ENCODE results near the gene PATJ. TPM values are rescaled to one million over a fixed set of nuclear protein-coding genes. Genes with fewer than 3 reads are reported as not detected.

PATJ gene
- total and polyA plus RNA-seq, 2 donors (not counting 3 experiments of a cell fraction or from before 2014, with no cell fraction given) = 1.1 to 3.0 TPM

GRCh38 chr1:62012836-62013235, 270.6 kb downstream of the PATJ start:
- Histone ChIP-seq H3K9ac (replicated peaks; ENCODE audit: extremely low read depth, insufficient read depth, low read length) (no peak overlapping the region), H3K4me3 (replicated peaks in 1 of 3; ENCODE audit: insufficient read depth in 1 of 3, low read depth in 1 of 3, low read length in 3 of 3) (no peak overlapping the region), H4K20me1 (replicated peaks; ENCODE audit: control insufficient read depth, extremely low read depth, insufficient read depth, low read length) (no peaks in the 10 kb centered on the region), H3K27ac (ENCODE audit: insufficient read depth, low read depth, low read length) (no peak overlapping the region), H3K27me3 (ENCODE audit: control insufficient read depth in 2 of 2, insufficient read depth in 2 of 2, low read length in 2 of 2) (no peaks in the 10 kb centered on the region), H3K4me2 (ENCODE audit: insufficient read depth, low read length) (no peak overlapping the region), H3K4me1 (ENCODE audit: control insufficient read depth, extremely low read depth, insufficient read depth, low read length) (no peaks in the 10 kb centered on the region), H3K36me3 (ENCODE audit: control insufficient read depth in 2 of 2, extremely low read depth in 1 of 2, insufficient read depth in 2 of 2, low read length in 2 of 2) (no peaks in the 10 kb centered on the region), H3K79me2 (ENCODE audit: control insufficient read depth, insufficient read depth, low read length) (no peaks in the 10 kb centered on the region), H3K9me1 (replicated peaks; ENCODE audit: control insufficient read depth, extremely low read depth, insufficient read depth, low read length) (no peaks in the 10 kb centered on the region), H3K9me3 (replicated peaks; ENCODE audit: control insufficient read depth, insufficient read depth, low read length) (no peaks in the 10 kb centered on the region), H2AFZ (ENCODE audit: low read depth, low read length) (no peak overlapping the region)
- ChIA-PET POLR2A (no interaction called here), CTCF (no interaction called here)
- BruUV-seq (replicated peaks) = no TSS peak
- intact Hi-C loops (cut with micrococcal nuclease) = no loop called here
- dilution Hi-C loops (cut with MboI; ENCODE audit: extremely low pct_ligation_motif_present, low sequenced_read_pairs) = no loop called here
- FAIRE-seq = no peak
- no peak for TF ChIP-seq POLR2A (IDR thresholded peaks at IDR 0.05; ENCODE audit: low read depth, low read length)
- TF ChIP-seq POLR2AphosphoS5 (IDR thresholded peaks at IDR 0.05; ENCODE audit: insufficient read depth, low read depth, low read length) = no peak
- DNase-seq (ENCODE audit: low read depth, low spot score) = no peak

- Histone ChIP-seq H3K9me3 (replicated peaks; ENCODE audit: control insufficient read depth, insufficient read depth, low read length) (no peaks in the 10 kb centered on the region), H3K36me3 (ENCODE audit: control insufficient read depth in 2 of 2, extremely low read depth in 1 of 2, insufficient read depth in 2 of 2, low read length in 2 of 2) (no peaks in the 10 kb centered on the region), H3K4me3 (replicated peaks in 1 of 3; ENCODE audit: insufficient read depth in 1 of 3, low read depth in 1 of 3, low read length in 3 of 3) (no peak overlapping the region), H3K4me2 (ENCODE audit: insufficient read depth, low read length) (no peak overlapping the region), H3K4me1 (ENCODE audit: control insufficient read depth, extremely low read depth, insufficient read depth, low read length) (no peaks in the 10 kb centered on the region), H3K27me3 (ENCODE audit: control insufficient read depth in 2 of 2, insufficient read depth in 2 of 2, low read length in 2 of 2) (no peaks in the 10 kb centered on the region), H3K9ac (replicated peaks; ENCODE audit: extremely low read depth, insufficient read depth, low read length) (no peak overlapping the region), H3K27ac (ENCODE audit: insufficient read depth, low read depth, low read length) (no peak overlapping the region), H3K9me1 (replicated peaks; ENCODE audit: control insufficient read depth, extremely low read depth, insufficient read depth, low read length) (no peaks in the 10 kb centered on the region), H2AFZ (ENCODE audit: low read depth, low read length) (no peak overlapping the region), H3K79me2 (ENCODE audit: control insufficient read depth, insufficient read depth, low read length) (no peaks in the 10 kb centered on the region), H4K20me1 (replicated peaks; ENCODE audit: control insufficient read depth, extremely low read depth, insufficient read depth, low read length) (no peaks in the 10 kb centered on the region)
- no TSS peak for BruUV-seq (replicated peaks)
- ChIA-PET POLR2A (no interaction called here), CTCF (no interaction called here)
- dilution Hi-C loops (cut with MboI; ENCODE audit: extremely low pct_ligation_motif_present, low sequenced_read_pairs) = no loop called here
- intact Hi-C loops (cut with micrococcal nuclease) = no loop called here
- DNase-seq (ENCODE audit: low read depth, low spot score) (no peak), FAIRE-seq (no peak)
- TF ChIP-seq POLR2AphosphoS5 (IDR thresholded peaks at IDR 0.05; ENCODE audit: insufficient read depth, low read depth, low read length) (no peak), POLR2A (IDR thresholded peaks at IDR 0.05; ENCODE audit: low read depth, low read length) (no peak), JUN (IDR thresholded peaks at IDR 0.05; ENCODE audit: borderline replicate concordance, insufficient read depth, insufficient read length, low read depth) (no peak), MAX (IDR thresholded peaks at IDR 0.05; ENCODE audit: insufficient read depth, insufficient read length) (no peak), FOS (IDR thresholded peaks at IDR 0.05; ENCODE audit: borderline replicate concordance, insufficient read depth, low read length) (no peak), MYC (IDR thresholded peaks at IDR 0.05; ENCODE audit: low read depth, low read length) (no peak), EZH2 (IDR thresholded peaks at IDR 0.05; ENCODE audit: borderline replicate concordance, low read depth, low read length, severe bottlenecking) (no peak)
Observed at GRCh38 chr1:62013264-62013663, 271.0 kb downstream of the PATJ start.

Data from endothelial cell of umbilical vein (primary cell).